GM19463 (cell line): ENCODE data around the gene FOXP1.
A peak's percentile ranks its signal among the peaks of the same experiment; 100 is the strongest.

Experiments
- ATAC-seq: cut with Tn5 transposase; IDR thresholded peaks from one replicate; pipeline ENCODE4 v1.9.1; 2021; ENCODE audit warnings: mild to moderate bottlenecking, moderate library complexity; ENCODE audit not compliant: unreplicated experiment

Gene FOXP1

GRCh38 chr3:71587958-71588357, 4.4 kb upstream of the FOXP1 start:
- no peak for ATAC-seq

- no peak for ATAC-seq
Observed at GRCh38 chr3:71586810-71587242, 3.3 kb upstream of the FOXP1 start.

DNA sequence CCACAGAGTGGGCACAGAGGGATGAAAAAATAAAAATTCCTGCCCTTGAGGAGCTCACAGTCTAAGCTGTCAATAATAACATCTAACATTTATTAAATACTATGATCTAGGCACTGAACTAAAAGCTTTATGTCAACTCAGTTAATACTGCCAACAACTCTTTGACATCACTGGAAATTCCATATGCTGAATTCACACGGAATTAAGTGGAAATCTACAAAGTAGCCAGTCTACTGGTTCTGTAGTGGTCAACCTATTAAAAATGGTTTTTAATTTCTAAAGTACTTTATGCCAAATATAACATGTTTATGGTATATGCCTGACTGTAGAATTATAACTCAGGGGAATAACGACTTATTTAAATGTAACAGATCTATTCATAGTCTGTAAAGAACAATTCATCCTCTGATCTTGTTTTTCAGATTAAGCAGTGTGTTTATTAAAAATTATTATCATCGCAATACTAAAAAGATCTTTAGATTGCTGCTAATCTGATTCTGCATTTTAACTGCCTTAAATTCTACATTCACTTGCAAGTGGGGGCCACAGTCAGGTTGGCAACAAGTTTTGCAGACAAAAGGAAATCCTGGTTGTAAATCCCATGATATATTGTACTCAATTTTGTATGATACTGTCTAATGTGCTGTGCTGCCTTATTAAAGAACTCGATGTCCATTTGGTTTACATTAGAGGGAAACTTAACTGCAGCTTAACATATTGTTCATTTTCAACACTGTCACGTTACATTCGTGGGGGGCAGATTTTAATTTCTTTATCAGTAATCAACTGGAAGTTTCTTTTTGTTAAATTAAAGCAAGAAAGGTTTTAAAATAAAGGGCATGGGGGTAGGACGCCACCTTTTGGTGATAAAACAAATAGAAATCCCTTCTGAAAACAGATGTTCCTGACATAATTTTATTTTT, 2.6 kb upstream of the FOXP1 start:
- no peak for ATAC-seq

- no peak for ATAC-seq
Observed at GRCh38 chr3:71585131-71585530, 1.6 kb upstream of the FOXP1 start.

DNA sequence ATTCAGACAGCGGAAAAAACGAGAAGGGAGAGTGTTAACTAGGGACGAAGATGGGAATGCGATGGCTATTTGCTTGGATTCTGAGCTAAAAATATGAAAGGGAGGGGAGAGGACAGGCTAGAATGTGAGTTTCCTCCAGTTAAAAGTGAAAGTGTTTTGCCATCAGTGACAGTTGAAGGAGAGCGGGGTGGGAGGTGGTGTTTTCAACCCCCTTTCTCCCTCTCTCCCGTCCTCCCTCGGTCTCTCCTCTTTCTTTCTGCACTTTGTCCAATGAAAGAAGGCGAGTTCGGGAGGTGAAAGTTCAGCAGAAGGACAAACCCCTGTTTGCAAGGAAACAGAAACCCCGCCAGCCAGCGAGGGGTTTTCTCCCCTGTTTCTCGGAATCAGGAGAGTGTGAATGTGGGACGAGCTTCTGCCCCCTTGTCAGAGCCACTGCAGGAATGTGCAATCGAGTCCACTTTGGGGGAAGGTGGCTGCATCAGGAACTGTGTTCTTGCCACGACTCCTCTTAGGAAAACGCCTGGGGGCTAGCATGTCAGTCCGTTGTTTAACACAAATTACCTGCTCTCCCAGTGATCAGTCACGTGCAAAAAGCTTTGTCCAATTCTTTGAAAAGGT, 975 bp upstream of the FOXP1 start:
- no peak for ATAC-seq

DNA sequence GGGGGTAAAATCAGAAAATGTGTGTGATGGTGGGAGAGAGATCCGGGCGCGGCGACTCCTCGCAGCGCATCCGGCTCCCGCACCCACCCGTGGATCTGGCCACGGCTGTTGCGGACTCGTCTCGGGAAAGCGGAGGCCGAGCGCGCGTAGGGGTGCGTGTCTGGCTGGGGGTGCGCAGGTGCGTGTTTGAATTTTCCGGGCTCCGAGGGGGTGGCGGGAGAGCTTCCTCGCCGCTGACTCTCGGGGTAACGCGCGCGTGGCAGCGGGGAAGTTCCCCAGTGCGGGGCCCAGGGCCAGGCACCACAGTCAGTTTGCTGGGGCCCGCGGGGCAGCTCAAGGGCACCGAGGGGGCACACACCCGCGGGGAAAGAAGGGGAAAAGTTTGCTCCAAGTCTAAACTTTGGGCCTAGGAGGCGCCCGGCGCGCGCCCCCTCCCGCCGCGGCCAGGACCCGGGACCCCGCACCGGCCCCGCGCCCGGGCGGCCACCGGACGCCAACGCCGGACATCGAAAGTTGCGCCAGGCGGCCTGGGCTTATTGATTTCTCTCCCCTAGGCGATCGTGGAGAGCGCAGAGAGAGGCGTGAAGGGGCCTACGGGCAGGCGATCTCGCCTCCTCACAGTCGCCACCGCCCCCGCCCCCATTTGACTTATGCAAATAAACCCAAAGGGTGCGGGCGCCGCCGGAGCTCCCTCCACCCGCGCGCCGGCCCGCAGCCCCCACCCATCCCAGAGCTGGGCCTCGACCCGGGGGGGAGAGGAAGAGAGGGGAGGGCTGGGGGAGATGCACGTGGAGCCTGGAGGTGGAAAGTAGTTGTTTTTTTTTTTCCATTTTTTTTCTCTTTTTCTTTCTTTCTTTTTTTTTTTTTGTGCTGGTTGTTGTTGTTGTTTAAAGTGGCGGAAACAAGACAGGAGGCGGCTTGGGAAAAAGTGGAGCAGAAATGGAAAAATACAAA, 639 bp downstream of the FOXP1 start:
- ATAC-seq, result peak; percentile 30

- no peak for ATAC-seq
Observed at GRCh38 chr3:71582036-71582611, 1.4 kb downstream of the FOXP1 start.

GRCh38 chr3:71581457-71582035, 2.0 kb downstream of the FOXP1 start:
- no peak for ATAC-seq

GRCh38 chr3:71580636-71581456, 2.7 kb downstream of the FOXP1 start:
- no peak for ATAC-seq

DNA sequence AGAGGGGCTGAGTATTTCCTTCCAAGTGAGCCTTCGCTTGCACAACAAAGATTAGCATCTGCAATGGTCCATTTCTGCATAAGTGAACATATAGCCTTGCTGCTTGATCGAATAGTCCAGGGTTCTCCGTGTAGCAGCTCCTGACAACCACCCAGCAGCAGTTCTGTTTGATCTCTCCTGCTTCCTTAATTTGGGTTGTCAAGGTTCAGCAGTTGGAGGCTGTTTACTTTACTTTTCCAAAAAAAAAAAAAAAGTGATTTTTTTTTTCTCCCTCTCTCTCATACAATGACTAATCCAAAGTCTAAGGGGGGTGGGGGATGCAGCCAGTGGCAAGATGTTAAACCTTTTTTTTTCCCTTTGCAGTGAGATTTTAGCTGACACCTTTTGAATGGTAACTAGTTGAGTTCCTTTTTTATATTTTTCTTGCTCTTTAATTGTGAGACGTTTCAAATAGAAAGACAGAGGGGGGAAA, 3.6 kb downstream of the FOXP1 start:
- ATAC-seq, result no peak

- ATAC-seq, result no peak
Observed at GRCh38 chr3:71579326-71579934, 4.1 kb downstream of the FOXP1 start.

DNA sequence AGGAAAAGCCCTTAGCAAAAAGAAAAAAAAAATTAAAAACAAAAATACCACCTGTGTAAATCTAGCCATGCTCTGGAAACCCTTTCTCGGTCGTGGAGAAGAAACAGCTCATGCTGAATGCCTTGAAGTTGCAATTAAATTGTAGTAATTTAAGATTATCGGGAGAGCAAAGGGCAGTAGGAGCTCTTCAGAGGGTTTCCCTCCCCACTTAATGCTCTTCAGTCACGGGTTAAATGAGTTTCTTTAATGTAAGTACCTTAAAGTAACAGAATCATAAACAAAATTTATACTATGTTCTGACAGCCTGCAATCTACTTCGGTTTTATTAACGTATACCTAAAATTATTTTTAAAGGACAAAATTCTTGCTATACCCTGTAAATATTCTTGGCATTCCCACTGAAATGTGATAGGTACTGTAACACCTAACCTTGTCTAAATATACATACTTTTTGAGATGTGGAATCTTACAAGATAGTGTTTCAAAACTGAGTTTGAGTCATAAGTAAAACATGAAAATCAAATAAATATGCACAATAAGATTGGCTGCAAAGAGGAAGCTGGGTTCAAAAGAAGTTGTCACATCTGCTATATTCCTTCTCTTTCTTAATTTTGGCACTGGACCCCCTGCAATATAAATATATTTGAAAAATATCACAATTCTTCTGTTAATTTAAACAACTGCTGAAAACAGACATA, 5.3 kb downstream of the FOXP1 start:
- ATAC-seq, result no peak

- no peak for ATAC-seq
Observed at GRCh38 chr3:71577011-71577410, 6.5 kb downstream of the FOXP1 start.

- no peak for ATAC-seq
Observed at GRCh38 chr3:71575433-71575832, 8.1 kb downstream of the FOXP1 start.

DNA sequence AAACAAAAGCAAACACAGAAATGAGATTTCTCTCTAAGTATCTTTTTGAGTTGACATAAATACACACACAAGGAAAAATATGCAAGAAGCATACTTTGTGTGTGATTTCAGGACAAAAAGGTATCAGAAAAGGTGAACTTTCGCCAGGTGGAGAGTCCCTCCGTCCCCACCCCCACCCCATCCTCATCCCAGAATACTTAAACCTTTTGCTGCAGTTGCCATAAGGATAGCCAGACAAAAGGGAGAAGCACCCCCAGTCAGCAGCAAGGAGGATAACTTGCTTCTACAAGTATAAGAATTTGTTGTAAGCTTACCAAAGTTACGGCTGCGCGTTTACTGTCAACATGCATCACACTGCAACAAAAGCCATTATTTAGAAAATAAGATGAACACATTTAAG, 10.3 kb downstream of the FOXP1 start:
- no peak for ATAC-seq

DNA sequence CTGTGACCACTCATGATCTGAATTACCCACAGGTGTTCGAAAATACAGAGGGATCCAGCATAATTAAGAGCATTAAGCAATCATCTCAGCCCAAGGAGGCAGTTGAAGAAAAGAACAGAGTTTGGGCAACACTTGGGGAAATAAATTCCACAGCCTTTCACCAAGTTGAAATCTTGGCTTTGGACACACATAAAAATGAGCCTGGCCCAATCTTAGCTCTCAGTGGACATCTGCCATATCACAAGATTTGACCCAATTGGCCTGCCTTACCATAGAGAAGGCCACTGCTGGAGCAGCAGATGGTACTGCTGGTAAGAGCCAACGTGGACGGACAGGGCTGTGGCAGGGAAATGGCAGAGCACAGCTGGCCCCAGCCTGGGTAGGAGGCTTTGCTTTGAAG, 13.0 kb downstream of the FOXP1 start:
- no peak for ATAC-seq

GRCh38 chr3:71568207-71568606, 15.3 kb downstream of the FOXP1 start:
- no peak for ATAC-seq

DNA sequence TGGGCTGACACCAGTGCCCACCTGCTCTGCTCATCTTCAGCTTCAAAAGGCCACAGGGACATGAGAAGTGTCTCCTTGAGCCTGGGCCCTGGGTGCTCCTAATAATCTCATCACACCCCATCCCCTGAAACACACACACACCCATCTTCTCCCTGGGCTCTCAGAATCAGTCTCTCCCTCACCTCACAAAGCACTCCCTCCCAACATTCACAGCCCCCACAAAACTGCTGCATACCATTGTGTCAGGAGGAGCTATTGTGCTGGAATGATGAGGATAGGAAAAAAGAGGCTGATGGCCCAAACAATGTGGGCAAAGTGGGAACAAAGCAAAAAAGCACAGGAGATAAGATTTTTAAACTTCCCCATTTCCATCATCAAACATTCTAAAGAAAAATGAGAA, 16.8 kb downstream of the FOXP1 start:
- ATAC-seq, result no peak
